GM12873 (cell line): Measurements from ENCODE around the gene DNM3.

ENCODE experiments used
- CTCF ChIP-seq: IDR thresholded peaks from 2 replicates; pipeline ENCODE4 v1.5.1; 2012; ENCODE audit warnings: low read depth, mild to moderate bottlenecking, moderate library complexity, low read length, control low read depth; ENCODE audit not compliant: insufficient read depth; ENCODE audit errors: missing control alignments

Gene DNM3

GRCh38 chr1:172147541-172147940 lies 306.2 kb downstream of the DNM3 start:
- TF ChIP-seq CTCF = no peak

GRCh38 chr1:172148213-172148612 lies 306.9 kb downstream of the DNM3 start:
- TF ChIP-seq CTCF = no peak

- TF ChIP-seq CTCF = no peak
Measured at GRCh38 chr1:172148707-172149106, 307.4 kb downstream of the DNM3 start.

- TF ChIP-seq CTCF = no peak
Measured at GRCh38 chr1:172149346-172149745, 308.0 kb downstream of the DNM3 start.

GRCh38 chr1:172154551-172154950 lies 313.3 kb downstream of the DNM3 start:
- TF ChIP-seq CTCF = no peak

- no peak for TF ChIP-seq CTCF
Measured at GRCh38 chr1:172155766-172156165, 314.5 kb downstream of the DNM3 start.

- no peak for TF ChIP-seq CTCF
Measured at GRCh38 chr1:172162236-172162635, 320.9 kb downstream of the DNM3 start.
